PC-9 (cell line): ENCODE results near the gene SNAPIN. TPM values are rescaled to one million over a fixed set of nuclear protein-coding genes. Genes with fewer than 3 reads are reported as not detected.

Experiments used
- BruUV-seq: library from RNA; stranded (reverse); fragments of 400-500 nt; replicated peaks from 2 replicates; lab custom pipeline; 2021; lab: Mats Ljungman, UMichigan
- CTCF ChIA-PET: fragments of 300-600 bp; sonication (Branson Sonifier 250); formaldehyde crosslinking; loops from one replicate; lab custom pipeline; 2022; ENCODE audit warnings: antibody characterized with exemption; lab: Charles Lee
- POLR2A ChIA-PET: fragments of 300-600 bp; sonication (Branson Sonifier 250); formaldehyde crosslinking; loops from one replicate; lab custom pipeline; 2022; ENCODE audit warnings: antibody characterized with exemption; ENCODE audit not compliant: unreplicated experiment; lab: Charles Lee
- DNase-seq, 2 experiments: peaks; one replicate each; pipeline versions ENCODE4 v3.0.0 to v3.0.0-alpha.2; 2015 to 2022; ENCODE audit warnings: mixed read lengths in 1 of 2
- H2AFZ ChIP-seq: fragments of 200-600 bp; sonication (generic); 2 replicates; pipeline ENCODE4 v1.8.1; 2017; ENCODE audit warnings: antibody characterized with exemption
- H3F3A ChIP-seq: fragments of 200-600 bp; sonication (generic); 2 replicates; pipeline ENCODE4 v1.8.1; 2017; ENCODE audit warnings: antibody characterized with exemption, mild to moderate bottlenecking, low read depth; ENCODE audit not compliant: insufficient read depth
- H3K27ac ChIP-seq: fragments of 200-600 bp; sonication (generic); 2 replicates; pipeline ENCODE4 v1.6.1; 2016; ENCODE audit warnings: mixed run types
- H3K27me3 ChIP-seq: fragments of 200-600 bp; sonication (generic); 2 replicates; pipeline ENCODE4 v1.6.1; 2016; ENCODE audit warnings: low read depth, mixed run types; ENCODE audit not compliant: insufficient read depth
- H3K36me3 ChIP-seq: fragments of 200-600 bp; sonication (generic); 2 replicates; pipeline ENCODE4 v1.6.1; 2016; ENCODE audit warnings: low read depth, mixed run types
- H3K4me1 ChIP-seq: fragments of 200-600 bp; sonication (generic); replicated peaks from 2 replicates; pipeline ENCODE4 v1.6.1; 2016; ENCODE audit warnings: mixed run types; ENCODE audit not compliant: insufficient read depth
- H3K4me2 ChIP-seq: fragments of 200-600 bp; sonication (generic); 2 replicates; pipeline ENCODE4 v1.6.1; 2017; ENCODE audit warnings: mixed run types
- H3K4me3 ChIP-seq: fragments of 200-600 bp; sonication (generic); 2 replicates; pipeline ENCODE4 v1.6.1; 2016; ENCODE audit warnings: mixed run types
- H3K79me2 ChIP-seq: fragments of 200-600 bp; sonication (generic); 2 replicates; pipeline ENCODE4 v1.6.1; 2017; ENCODE audit warnings: low read depth, mixed run types
- H3K9me2 ChIP-seq: fragments of 200-600 bp; sonication (generic); 2 replicates; pipeline ENCODE4 v1.8.1; 2017; ENCODE audit warnings: mild to moderate bottlenecking; ENCODE audit not compliant: insufficient read depth
- H3K9me3 ChIP-seq: fragments of 200-600 bp; sonication (generic); 2 replicates; pipeline ENCODE4 v1.8.1; 2016; ENCODE audit warnings: low read depth; ENCODE audit not compliant: insufficient read depth
- H4K20me1 ChIP-seq: fragments of 200-600 bp; sonication (generic); 2 replicates; pipeline ENCODE4 v1.8.1; 2017; ENCODE audit not compliant: insufficient read depth
- CTCF ChIP-seq: fragments of 200-600 bp; sonication (generic); conservative IDR thresholded peaks from 2 replicates; pipeline ENCODE4 v1.6.1; 2017; ENCODE audit warnings: mixed run types, antibody characterized with exemption, mild to moderate bottlenecking, moderate library complexity
- EZH2 ChIP-seq: fragments of 200-600 bp; sonication (generic); IDR thresholded peaks from 2 replicates; pipeline ENCODE4 v1.8.0; 2017; ENCODE audit warnings: antibody characterized with exemption, low read depth
- intact Hi-C: fragments of 100-400 bp; cut with micrococcal nuclease; formaldehyde crosslinking; loops from one replicate; pipeline ENCODE4 v1.10.0; 2022; ENCODE audit not compliant: unreplicated experiment
- total RNA-seq: library from RNA; stranded (reverse); gene quantifications from 2 replicates; pipeline ENCODE4 v1.2.3, GENCODE V29; 2021

Gene SNAPIN
- total RNA-seq, 1 experiment from 2014 or later, result 29.5 TPM

DNA sequence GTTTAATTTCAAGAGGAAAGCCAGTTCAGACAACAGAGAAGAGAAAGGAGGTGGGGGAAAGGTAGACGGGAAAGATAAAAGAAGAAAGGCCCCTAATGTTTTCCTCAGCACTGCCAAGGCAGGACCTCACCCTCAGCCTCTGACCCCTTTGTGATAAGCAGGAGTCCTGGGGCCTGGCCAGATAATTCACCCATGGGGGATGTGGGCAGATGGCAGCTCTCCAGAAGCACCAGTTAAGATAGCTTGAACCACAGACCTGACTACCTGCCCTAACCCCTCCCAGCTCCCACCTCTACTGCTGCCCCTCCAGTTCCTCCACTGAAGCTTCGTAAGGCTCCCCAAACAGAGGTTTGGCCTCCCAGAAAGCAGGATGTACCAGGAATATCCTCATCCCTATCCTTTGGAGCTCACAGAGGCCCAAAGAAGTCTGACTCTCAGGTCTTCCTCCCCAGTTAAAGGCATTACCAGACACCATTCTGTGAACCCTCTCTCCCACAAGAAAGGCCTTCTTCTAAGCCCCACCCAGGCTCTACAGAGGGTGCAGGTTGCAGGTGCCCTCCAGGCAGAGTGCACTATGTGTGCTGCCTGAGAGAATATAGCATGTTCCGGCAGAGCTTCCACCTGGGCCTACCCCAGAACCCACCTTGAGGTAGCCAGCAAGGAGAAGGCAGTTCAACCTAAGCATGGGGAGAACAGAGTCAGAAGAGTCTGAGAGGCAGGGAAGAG, 9.2 kb upstream of the SNAPIN start:
- no peaks in the 10 kb centered on the region for H3K9me2 ChIP-seq
- H3K4me1 ChIP-seq, result peaks cover 11% of the 10 kb centered on the region
- no peak for DNase-seq
- no peak overlapping the region for H2AFZ ChIP-seq
- ChIA-PET CTCF (no interaction called here), POLR2A (interaction anchor here (0.6 kb wide), 1 partner anchor 11 kb away, joined by 4 read pairs; no protein-coding TSS in a partner anchor)
- no peak for TF ChIP-seq CTCF
- TF ChIP-seq EZH2, result no peak
- BruUV-seq, result no TSS peak
- H3K27ac ChIP-seq, result no peak overlapping the region
- H3K36me3 ChIP-seq, result peaks cover 19% of the 10 kb centered on the region; the same call in 1 of the 2 replicates
- peaks cover 46% of the 10 kb centered on the region for H3F3A ChIP-seq
- no peak overlapping the region for H3K4me2 ChIP-seq
- H3K79me2 ChIP-seq, result no peaks in the 10 kb centered on the region
- no peaks in the 10 kb centered on the region for H3K27me3 ChIP-seq
- intact Hi-C loops, result no loop called here
- no peaks in the 10 kb centered on the region for H3K9me3 ChIP-seq
- peaks cover 2% of the 10 kb centered on the region; the same call in 1 of the 2 replicates for H4K20me1 ChIP-seq
- H3K4me3 ChIP-seq, result no peak overlapping the region

DNA sequence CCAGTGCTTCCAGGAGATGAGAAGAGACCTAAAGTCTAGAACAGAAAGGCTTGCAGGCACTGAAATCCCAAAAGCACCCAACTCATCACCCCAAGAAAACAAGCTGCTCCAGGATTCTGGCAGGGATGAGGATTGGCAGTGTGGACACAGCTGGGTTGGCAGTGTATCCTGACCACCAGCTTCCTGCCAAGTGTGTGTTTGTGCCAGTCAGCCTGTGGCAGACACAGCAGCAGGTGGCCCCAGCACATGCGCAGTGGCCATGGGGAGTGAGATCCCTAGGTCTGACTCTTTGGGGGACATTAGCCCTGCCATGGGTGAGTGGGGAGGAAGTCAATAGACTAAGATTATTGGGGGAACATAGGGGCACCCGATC, 8.7 kb upstream of the SNAPIN start:
- Histone ChIP-seq H3K9me2 (no peaks in the 10 kb centered on the region), H3K4me2 (no peak overlapping the region), H3K4me3 (no peak overlapping the region), H3K9me3 (no peaks in the 10 kb centered on the region), H2AFZ (no peak overlapping the region), H3K4me1 (peaks cover 11% of the 10 kb centered on the region), H3K79me2 (no peaks in the 10 kb centered on the region), H4K20me1 (no peaks in the 10 kb centered on the region), H3K27me3 (no peaks in the 10 kb centered on the region), H3F3A (peaks cover 43% of the 10 kb centered on the region), H3K27ac (no peak overlapping the region), H3K36me3 (peaks cover 14% of the 10 kb centered on the region; the same call in 1 of the 2 replicates)
- intact Hi-C loops, result no loop called here
- no TSS peak for BruUV-seq
- no peak for TF ChIP-seq CTCF
- TF ChIP-seq EZH2, result no peak
- ChIA-PET POLR2A (no interaction called here), CTCF (no interaction called here)
- DNase-seq, result no peak

- no TSS peak for BruUV-seq
- H3K9me3 ChIP-seq, result no peaks in the 10 kb centered on the region
- H3F3A ChIP-seq, result peaks cover 35% of the 10 kb centered on the region
- H2AFZ ChIP-seq, result no peak overlapping the region
- no peak overlapping the region for H3K4me2 ChIP-seq
- TF ChIP-seq EZH2 (no peak), CTCF (no peak)
- no peaks in the 10 kb centered on the region for H4K20me1 ChIP-seq
- ChIA-PET CTCF (no interaction called here), POLR2A (interaction anchor here (0.6 kb wide), 1 partner anchor 326 kb away, joined by 3 read pairs; the partner anchor contains the start of gene JTB)
- no peak for DNase-seq
- H3K79me2 ChIP-seq, result no peaks in the 10 kb centered on the region
- H3K4me3 ChIP-seq, result no peak overlapping the region
- H3K36me3 ChIP-seq, result no peaks in the 10 kb centered on the region
- H3K9me2 ChIP-seq, result no peaks in the 10 kb centered on the region
- H3K27ac ChIP-seq, result no peak overlapping the region
- intact Hi-C loops, result no loop called here
- peaks cover 11% of the 10 kb centered on the region for H3K4me1 ChIP-seq
- H3K27me3 ChIP-seq, result no peaks in the 10 kb centered on the region
Measured at GRCh38 chr1:153651771-153652170, 6.7 kb upstream of the SNAPIN start.
